ENCODE results near the gene EPS8L2. TPM values are rescaled to one million over a fixed set of nuclear protein-coding genes. Genes with fewer than 3 reads are reported as not detected.
A peak's percentile ranks its signal among the peaks of the same experiment; 100 is the strongest.

Gene EPS8L2
- total and polyA plus RNA-seq, 9 of the 15 experiments (the other 6 are each of a cell fraction or from before 2014, with no cell fraction given), result 0.75 to 17.0 (median 3.7) TPM

GRCh38 chr11:726278-727220 lies 20.5 kb downstream of the EPS8L2 start (continued):
- TF ChIP-seq, protein P1, sequence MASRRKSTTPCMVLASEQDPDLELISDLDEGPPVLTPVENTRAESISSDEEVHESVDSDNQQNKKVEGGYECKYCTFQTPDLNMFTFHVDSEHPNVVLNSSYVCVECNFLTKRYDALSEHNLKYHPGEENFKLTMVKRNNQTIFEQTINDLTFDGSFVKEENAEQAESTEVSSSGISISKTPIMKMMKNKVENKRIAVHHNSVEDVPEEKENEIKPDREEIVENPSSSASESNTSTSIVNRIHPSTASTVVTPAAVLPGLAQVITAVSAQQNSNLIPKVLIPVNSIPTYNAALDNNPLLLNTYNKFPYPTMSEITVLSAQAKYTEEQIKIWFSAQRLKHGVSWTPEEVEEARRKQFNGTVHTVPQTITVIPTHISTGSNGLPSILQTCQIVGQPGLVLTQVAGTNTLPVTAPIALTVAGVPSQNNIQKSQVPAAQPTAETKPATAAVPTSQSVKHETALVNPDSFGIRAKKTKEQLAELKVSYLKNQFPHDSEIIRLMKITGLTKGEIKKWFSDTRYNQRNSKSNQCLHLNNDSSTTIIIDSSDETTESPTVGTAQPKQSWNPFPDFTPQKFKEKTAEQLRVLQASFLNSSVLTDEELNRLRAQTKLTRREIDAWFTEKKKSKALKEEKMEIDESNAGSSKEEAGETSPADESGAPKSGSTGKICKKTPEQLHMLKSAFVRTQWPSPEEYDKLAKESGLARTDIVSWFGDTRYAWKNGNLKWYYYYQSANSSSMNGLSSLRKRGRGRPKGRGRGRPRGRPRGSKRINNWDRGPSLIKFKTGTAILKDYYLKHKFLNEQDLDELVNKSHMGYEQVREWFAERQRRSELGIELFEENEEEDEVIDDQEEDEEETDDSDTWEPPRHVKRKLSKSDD (conservative IDR thresholded peaks at IDR 0.05; ENCODE audit: low read length), result no peak
- TF ChIP-seq ZSCAN32 (CRISPR knock-in tag; IDR thresholded peaks at IDR 0.05) (no peak), NR4A1 (CRISPR knock-in tag; IDR thresholded peaks at IDR 0.05) (no peak), NR4A1 (tag; IDR thresholded peaks at IDR 0.05) (no peak), FOXK1 (CRISPR knock-in tag; IDR thresholded peaks at IDR 0.05; ENCODE audit: borderline replicate concordance) (no peak), CBX1 (IDR thresholded peaks at IDR 0.05; ENCODE audit: low read depth) (0 out of 2 replicates have a peak, but pooled peaks have one; percentile 50), BHLHE40 (IDR thresholded peaks at IDR 0.05; ENCODE audit: low read length) (peak; percentile 55; the same call in 1 of the 2 replicates), SPI1 (IDR thresholded peaks at IDR 0.05; ENCODE audit: borderline replicate concordance, low read depth, low read length) (peak; percentile 71; the same call in 1 of the 2 replicates), HDAC1 (IDR thresholded peaks at IDR 0.05) (0 out of 4 replicates have a peak, but pooled peaks of 1 of the 2 experiments have one; percentile 47), PHF8 (IDR thresholded peaks at IDR 0.05; ENCODE audit: borderline replicate concordance, low read length) (peak; percentile 34; the same call in 1 of the 2 replicates), EGR1 (conservative IDR thresholded peaks at IDR 0.05) (peak; percentile 85), MBD2 (IDR thresholded peaks at IDR 0.05; ENCODE audit: borderline replicate concordance, low read depth) (no peak)
- TF ChIP-seq, protein P2, sequence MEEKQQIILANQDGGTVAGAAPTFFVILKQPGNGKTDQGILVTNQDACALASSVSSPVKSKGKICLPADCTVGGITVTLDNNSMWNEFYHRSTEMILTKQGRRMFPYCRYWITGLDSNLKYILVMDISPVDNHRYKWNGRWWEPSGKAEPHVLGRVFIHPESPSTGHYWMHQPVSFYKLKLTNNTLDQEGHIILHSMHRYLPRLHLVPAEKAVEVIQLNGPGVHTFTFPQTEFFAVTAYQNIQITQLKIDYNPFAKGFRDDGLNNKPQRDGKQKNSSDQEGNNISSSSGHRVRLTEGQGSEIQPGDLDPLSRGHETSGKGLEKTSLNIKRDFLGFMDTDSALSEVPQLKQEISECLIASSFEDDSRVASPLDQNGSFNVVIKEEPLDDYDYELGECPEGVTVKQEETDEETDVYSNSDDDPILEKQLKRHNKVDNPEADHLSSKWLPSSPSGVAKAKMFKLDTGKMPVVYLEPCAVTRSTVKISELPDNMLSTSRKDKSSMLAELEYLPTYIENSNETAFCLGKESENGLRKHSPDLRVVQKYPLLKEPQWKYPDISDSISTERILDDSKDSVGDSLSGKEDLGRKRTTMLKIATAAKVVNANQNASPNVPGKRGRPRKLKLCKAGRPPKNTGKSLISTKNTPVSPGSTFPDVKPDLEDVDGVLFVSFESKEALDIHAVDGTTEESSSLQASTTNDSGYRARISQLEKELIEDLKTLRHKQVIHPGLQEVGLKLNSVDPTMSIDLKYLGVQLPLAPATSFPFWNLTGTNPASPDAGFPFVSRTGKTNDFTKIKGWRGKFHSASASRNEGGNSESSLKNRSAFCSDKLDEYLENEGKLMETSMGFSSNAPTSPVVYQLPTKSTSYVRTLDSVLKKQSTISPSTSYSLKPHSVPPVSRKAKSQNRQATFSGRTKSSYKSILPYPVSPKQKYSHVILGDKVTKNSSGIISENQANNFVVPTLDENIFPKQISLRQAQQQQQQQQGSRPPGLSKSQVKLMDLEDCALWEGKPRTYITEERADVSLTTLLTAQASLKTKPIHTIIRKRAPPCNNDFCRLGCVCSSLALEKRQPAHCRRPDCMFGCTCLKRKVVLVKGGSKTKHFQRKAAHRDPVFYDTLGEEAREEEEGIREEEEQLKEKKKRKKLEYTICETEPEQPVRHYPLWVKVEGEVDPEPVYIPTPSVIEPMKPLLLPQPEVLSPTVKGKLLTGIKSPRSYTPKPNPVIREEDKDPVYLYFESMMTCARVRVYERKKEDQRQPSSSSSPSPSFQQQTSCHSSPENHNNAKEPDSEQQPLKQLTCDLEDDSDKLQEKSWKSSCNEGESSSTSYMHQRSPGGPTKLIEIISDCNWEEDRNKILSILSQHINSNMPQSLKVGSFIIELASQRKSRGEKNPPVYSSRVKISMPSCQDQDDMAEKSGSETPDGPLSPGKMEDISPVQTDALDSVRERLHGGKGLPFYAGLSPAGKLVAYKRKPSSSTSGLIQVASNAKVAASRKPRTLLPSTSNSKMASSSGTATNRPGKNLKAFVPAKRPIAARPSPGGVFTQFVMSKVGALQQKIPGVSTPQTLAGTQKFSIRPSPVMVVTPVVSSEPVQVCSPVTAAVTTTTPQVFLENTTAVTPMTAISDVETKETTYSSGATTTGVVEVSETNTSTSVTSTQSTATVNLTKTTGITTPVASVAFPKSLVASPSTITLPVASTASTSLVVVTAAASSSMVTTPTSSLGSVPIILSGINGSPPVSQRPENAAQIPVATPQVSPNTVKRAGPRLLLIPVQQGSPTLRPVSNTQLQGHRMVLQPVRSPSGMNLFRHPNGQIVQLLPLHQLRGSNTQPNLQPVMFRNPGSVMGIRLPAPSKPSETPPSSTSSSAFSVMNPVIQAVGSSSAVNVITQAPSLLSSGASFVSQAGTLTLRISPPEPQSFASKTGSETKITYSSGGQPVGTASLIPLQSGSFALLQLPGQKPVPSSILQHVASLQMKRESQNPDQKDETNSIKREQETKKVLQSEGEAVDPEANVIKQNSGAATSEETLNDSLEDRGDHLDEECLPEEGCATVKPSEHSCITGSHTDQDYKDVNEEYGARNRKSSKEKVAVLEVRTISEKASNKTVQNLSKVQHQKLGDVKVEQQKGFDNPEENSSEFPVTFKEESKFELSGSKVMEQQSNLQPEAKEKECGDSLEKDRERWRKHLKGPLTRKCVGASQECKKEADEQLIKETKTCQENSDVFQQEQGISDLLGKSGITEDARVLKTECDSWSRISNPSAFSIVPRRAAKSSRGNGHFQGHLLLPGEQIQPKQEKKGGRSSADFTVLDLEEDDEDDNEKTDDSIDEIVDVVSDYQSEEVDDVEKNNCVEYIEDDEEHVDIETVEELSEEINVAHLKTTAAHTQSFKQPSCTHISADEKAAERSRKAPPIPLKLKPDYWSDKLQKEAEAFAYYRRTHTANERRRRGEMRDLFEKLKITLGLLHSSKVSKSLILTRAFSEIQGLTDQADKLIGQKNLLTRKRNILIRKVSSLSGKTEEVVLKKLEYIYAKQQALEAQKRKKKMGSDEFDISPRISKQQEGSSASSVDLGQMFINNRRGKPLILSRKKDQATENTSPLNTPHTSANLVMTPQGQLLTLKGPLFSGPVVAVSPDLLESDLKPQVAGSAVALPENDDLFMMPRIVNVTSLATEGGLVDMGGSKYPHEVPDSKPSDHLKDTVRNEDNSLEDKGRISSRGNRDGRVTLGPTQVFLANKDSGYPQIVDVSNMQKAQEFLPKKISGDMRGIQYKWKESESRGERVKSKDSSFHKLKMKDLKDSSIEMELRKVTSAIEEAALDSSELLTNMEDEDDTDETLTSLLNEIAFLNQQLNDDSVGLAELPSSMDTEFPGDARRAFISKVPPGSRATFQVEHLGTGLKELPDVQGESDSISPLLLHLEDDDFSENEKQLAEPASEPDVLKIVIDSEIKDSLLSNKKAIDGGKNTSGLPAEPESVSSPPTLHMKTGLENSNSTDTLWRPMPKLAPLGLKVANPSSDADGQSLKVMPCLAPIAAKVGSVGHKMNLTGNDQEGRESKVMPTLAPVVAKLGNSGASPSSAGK (IDR thresholded peaks at IDR 0.05), result peak; percentile 80
